DMS 273 (cell line): Measurements from ENCODE around the gene FLNA.
"Not testable (repeated sequence)": the region's sequence is repeated elsewhere in the genome, so short reads cannot be mapped to it uniquely, and the experiment has no call there.

Experiments used
- DNase-seq: peaks from one replicate; lab custom pipeline; 2025; ENCODE audit not compliant: unreplicated experiment; lab: John Stamatoyannopoulos, UW

The FLNA gene

GRCh38 chrX:154310616-154311536 lies 63.6 kb downstream of the FLNA start:
- DNase-seq = no peak

DNA sequence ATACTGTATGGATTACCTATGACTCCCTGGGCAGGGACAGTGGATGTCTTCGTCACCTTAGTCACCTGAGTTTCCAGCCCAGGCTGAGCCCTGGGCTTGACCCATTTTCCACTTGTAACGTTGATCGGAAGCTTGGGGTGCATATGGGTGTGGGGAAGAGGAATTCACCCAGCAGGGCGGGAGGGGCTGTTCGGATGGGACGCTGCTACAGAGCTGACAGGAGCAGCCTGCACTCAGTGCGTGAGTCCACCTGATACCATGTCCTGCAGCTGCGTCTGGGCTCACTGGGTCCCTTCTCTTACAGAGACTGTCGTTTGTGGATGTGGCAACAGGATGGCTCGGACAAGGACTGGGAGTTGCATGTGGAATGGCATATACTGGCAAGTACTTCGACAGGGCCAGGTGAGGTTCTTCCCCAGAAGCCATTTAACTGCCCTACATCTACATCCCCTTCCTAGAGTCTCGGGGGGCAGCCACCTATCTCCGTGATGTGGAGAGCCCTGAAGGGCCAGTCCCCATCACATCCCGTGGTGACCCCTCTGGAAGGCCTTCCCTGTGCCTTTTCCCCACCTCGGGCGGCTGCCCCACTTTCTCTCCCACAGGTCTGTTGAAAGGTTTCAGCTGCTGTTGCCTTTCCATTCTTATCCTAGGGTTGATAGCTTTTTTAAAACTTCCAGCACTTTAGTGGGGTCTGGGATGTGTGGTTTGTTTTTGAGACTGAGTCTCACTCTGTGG lies 65.2 kb downstream of the FLNA start:
- DNase-seq = no peak

GRCh38 chrX:154308108-154308946 lies 66.1 kb downstream of the FLNA start:
- peak; percentile 88 for DNase-seq

GRCh38 chrX:154307202-154307601 lies 67.2 kb downstream of the FLNA start:
- DNase-seq = no peak

DNA sequence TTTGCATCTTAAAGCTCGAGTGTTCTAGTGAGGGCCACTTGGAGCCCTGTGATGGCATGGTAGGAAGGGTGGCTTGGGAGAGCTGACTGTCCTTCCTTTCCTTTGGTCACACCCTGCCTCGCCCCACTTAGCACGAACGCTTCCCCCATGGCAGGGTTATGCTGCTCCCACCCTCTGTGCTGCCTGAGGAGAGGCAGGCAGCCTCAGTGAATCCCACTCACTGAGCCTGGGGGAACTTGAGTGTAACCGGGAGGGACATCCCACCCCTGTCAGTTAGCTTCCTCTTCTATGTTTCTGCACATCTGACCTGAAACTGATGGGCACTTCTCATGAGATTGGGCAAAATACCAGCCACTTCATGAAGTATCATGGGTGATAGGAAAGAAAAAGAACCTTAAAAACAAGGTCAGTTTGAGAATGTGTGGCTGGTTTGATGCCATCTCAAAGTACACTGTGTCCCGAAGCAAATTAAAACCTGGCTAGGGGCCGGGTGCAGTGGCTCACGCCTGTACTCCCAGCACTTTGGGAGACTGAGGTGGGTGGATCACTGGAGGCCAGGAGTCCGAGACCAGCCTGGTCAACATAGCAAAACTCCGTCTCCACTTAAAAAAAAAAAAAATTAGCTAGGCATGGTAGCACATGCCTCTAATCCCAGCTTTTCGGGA lies 68.8 kb downstream of the FLNA start:
- no peak for DNase-seq

DNA sequence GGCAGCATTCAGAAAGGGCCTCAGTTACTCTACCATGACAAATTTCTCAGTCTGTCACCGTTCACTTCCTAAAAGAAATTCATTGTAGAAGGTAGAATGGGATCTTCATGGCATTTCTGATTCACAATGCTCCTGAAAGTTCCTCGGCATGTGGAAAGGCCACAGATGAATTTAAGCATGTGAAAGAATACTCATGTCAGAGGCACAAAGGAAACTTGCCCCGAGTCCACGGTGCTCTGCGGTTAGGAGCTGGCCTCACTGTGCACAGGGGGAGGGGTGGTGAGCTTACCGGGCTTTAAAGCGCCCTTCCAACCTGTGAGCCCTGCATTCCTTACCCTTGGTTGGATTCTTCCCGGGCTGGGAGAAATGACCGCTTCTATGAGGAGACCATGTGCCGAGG lies 69.6 kb downstream of the FLNA start:
- DNase-seq = no peak

DNA sequence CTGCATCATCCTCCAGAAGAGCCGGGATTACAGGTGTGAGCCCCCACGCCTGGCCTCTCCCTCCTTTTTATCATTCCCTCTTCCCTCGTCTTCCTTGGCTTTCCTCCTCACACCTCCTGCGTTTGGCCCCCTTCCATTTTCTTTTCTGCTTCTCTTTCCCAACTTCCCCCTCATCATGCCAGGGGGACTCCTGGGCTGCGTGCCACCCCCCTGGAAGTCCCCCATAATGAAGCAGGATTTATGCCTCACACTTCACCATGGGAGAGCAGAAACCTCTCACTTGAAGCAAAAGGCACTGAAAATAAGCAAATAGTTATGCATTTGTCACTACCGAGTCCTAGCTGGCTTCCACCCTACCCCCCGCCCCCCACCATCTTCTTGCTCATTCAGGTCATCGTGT lies 71.0 kb downstream of the FLNA start:
- DNase-seq = no peak

DNA sequence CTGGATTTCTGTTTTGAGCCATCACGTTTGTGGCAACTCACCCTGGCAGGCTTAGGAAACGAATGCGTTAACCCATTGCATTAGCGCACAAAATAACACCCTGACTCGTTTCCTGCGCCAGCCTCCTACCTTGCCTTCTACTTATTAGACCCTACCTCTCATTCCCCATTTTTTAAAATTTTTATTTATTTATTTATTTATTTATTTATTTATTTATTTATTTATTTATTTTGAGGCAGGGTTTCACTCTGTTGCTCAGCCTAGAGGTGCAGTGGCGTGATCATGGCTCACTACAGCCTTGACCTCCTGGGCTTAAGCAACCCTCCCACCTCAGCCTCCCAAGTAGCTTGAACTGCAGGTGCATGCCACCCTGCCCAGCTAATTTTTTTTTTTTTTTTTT lies 71.4 kb downstream of the FLNA start:
- not testable (repeated sequence) for DNase-seq

DNA sequence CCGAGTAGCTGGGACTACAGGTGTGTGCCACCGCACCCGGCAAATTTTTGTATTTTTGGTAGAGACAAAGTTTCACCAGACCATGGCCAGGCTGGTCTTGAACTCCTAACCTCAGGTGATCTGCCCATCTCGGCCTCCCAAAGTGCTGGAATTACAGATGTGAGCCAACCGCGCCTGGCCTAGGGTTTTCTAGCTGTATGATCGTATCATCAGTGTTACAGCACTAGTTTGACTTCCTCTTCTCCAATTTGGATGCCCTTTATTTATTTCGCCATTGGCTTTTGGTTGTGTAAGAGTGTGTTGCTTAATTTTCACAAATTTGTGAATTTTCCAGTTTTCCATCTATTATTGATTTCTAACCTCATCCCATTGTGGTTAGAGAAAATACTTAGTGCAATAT lies 73.6 kb downstream of the FLNA start:
- DNase-seq = no peak
